Endodermal cell (in vitro differentiated cells): ENCODE data around the gene HIGD1A. TPM values are rescaled to one million over a fixed set of nuclear protein-coding genes. Genes with fewer than 3 reads are reported as not detected.

Experiments used
- DNase-seq: peaks from one replicate; pipeline ENCODE4 v3.0.0-alpha.2; 2017
- H3K27ac ChIP-seq: 2 replicates; pipeline ENCODE4 v1.5.1; 2013; ENCODE audit warnings: mild to moderate bottlenecking, low read depth, low read length, moderate library complexity
- H3K27me3 ChIP-seq: 2 replicates; pipeline ENCODE4 v1.6.1; 2013; ENCODE audit warnings: mild to moderate bottlenecking, low read length, moderate library complexity; ENCODE audit not compliant: insufficient read depth, control insufficient read depth, poor library complexity, severe bottlenecking
- H3K36me3 ChIP-seq: 2 replicates; pipeline ENCODE4 v1.7.0; 2013; ENCODE audit warnings: mild to moderate bottlenecking, low read length, moderate library complexity; ENCODE audit not compliant: control insufficient read depth, insufficient read depth
- H3K4me1 ChIP-seq: one replicate; pipeline ENCODE4 v1.7.0; 2013; ENCODE audit warnings: low read length; ENCODE audit not compliant: control insufficient read depth, insufficient read depth
- H3K4me3 ChIP-seq: 2 replicates; pipeline ENCODE4 v1.5.1; 2013; ENCODE audit warnings: mild to moderate bottlenecking, low read length, moderate library complexity
- H3K9ac ChIP-seq: 2 replicates; pipeline ENCODE4 v1.6.1; 2013; ENCODE audit warnings: mild to moderate bottlenecking, low read length, moderate library complexity; ENCODE audit not compliant: poor library complexity, severe bottlenecking; ENCODE audit errors: extremely low read depth
- H3K9me3 ChIP-seq: 2 replicates; pipeline ENCODE4 v1.6.1; 2013; ENCODE audit warnings: mild to moderate bottlenecking, low read length, moderate library complexity; ENCODE audit not compliant: control insufficient read depth
- H3K27ac Mint-ChIP-seq: 2 replicates; pipeline ENCODE4 v1.8.0; 2020; ENCODE audit warnings: mixed read lengths
- H3K27me3 Mint-ChIP-seq: 2 replicates; pipeline ENCODE4 v1.8.0; 2021; ENCODE audit warnings: mild to moderate bottlenecking, mixed read lengths; ENCODE audit not compliant: insufficient read depth
- H3K36me3 Mint-ChIP-seq: 2 replicates; pipeline ENCODE4 v1.8.0; 2020; ENCODE audit warnings: low read depth, mixed read lengths
- H3K4me1 Mint-ChIP-seq: 2 replicates; pipeline ENCODE4 v1.8.0; 2020; ENCODE audit warnings: mixed read lengths
- H3K4me3 Mint-ChIP-seq: 2 replicates; pipeline ENCODE4 v1.8.0; 2020; ENCODE audit warnings: mild to moderate bottlenecking, moderate library complexity, mixed read lengths
- H3K9me3 Mint-ChIP-seq: 2 replicates; pipeline ENCODE4 v1.8.0; 2020; ENCODE audit warnings: mild to moderate bottlenecking, mixed read lengths
- CTCF ChIP-seq: fragments of 200-600 bp; sonication (generic); conservative IDR thresholded peaks from 2 replicates; pipeline ENCODE4 v1.5.0; 2021; ENCODE audit warnings: antibody characterized with exemption, mild to moderate bottlenecking
- WGBS, 2 experiments: methylation state at CpG; one replicate each; pipeline versions ENCODE4 v1.1.5 to v1.1.7; 2013; ENCODE audit warnings: missing lambda C conversion rate in 2 of 2, mixed read lengths in 1 of 2; ENCODE audit not compliant: insufficient coverage in 1 of 2, insufficient read length in 1 of 2; 5-methylcytosine and 5-hydroxymethylcytosine counted together
- total RNA-seq, 2 donors: library from RNA; stranded (reverse); fragmentation: NEBNext Ultra II Directional in 1 of 2; extraction: Animal tissue kit (Norgen Biotek cat#: 25700) in 1 of 2; gene quantifications; 2 replicates in 1 of 2; 3 replicates in 1 of 2; pipeline ENCODE4 v1.2.1, GENCODE V29; 2021

Gene HIGD1A
- total RNA-seq, 2 donors from 2014 or later, result 116 to 121 TPM

- H3K27ac Mint-ChIP-seq, result no peak overlapping the region
- no peak for TF ChIP-seq CTCF
- H3K4me3 ChIP-seq, result no peak overlapping the region
- peaks cover 4% of the 10 kb centered on the region for H3K9me3 ChIP-seq
- no peak for DNase-seq
- H3K4me1 Mint-ChIP-seq, result peaks cover 10% of the 10 kb centered on the region
- H3K9ac ChIP-seq, result no peak overlapping the region
- H3K36me3 ChIP-seq, result no peaks in the 10 kb centered on the region
- no peaks in the 10 kb centered on the region for H3K27me3 Mint-ChIP-seq
- H3K9me3 Mint-ChIP-seq, result no peaks in the 10 kb centered on the region
- 83 to 84% methylated on average over 2 of the region's 2 CpGs for WGBS, 2 experiments
- H3K4me3 Mint-ChIP-seq, result no peak overlapping the region
- H3K27me3 ChIP-seq, result no peaks in the 10 kb centered on the region
- H3K36me3 Mint-ChIP-seq, result no peaks in the 10 kb centered on the region
- H3K27ac ChIP-seq, result peak overlapping the region; percentile 58
- H3K4me1 ChIP-seq, result no peaks in the 10 kb centered on the region
These were observed 19.1 kb upstream of the HIGD1A start for GRCh38 chr3:42823351-42823750.

- Mint-ChIP-seq H3K4me1 (peaks cover 10% of the 10 kb centered on the region), H3K27me3 (no peaks in the 10 kb centered on the region), H3K9me3 (no peaks in the 10 kb centered on the region), H3K4me3 (no peak overlapping the region), H3K36me3 (no peaks in the 10 kb centered on the region), H3K27ac (no peak overlapping the region)
- Histone ChIP-seq H3K4me1 (no peaks in the 10 kb centered on the region), H3K36me3 (no peaks in the 10 kb centered on the region), H3K9ac (no peak overlapping the region), H3K27ac (peak overlapping the region; percentile 58), H3K4me3 (no peak overlapping the region), H3K27me3 (no peaks in the 10 kb centered on the region), H3K9me3 (peaks cover 4% of the 10 kb centered on the region)
- DNase-seq, result no peak
- no peak for TF ChIP-seq CTCF
- WGBS, 2 experiments, result 94% methylated on average over 2 to 3 of the region's 3 CpGs
These were observed 18.5 kb upstream of the HIGD1A start for GRCh38 chr3:42822828-42823227.

GRCh38 chr3:42820746-42821051 is 16.4 kb upstream of the HIGD1A start:
- no peak overlapping the region for H3K4me3 Mint-ChIP-seq
- Histone ChIP-seq H3K4me1 (no peaks in the 10 kb centered on the region), H3K4me3 (no peak overlapping the region), H3K9ac (no peak overlapping the region), H3K27ac (no peak overlapping the region), H3K36me3 (no peaks in the 10 kb centered on the region), H3K27me3 (no peaks in the 10 kb centered on the region), H3K9me3 (peaks cover 4% of the 10 kb centered on the region)
- H3K27me3 Mint-ChIP-seq, result no peaks in the 10 kb centered on the region
- H3K4me1 Mint-ChIP-seq, result peaks cover 3% of the 10 kb centered on the region
- no peaks in the 10 kb centered on the region for H3K36me3 Mint-ChIP-seq
- H3K9me3 Mint-ChIP-seq, result no peaks in the 10 kb centered on the region
- WGBS, 2 experiments, result 86 to 88% methylated on average over 6 of the region's 6 CpGs
- TF ChIP-seq CTCF, result no peak
- DNase-seq, result no peak
- H3K27ac Mint-ChIP-seq, result no peak overlapping the region
